ENCODE results near the gene PDGFRB.

DNA sequence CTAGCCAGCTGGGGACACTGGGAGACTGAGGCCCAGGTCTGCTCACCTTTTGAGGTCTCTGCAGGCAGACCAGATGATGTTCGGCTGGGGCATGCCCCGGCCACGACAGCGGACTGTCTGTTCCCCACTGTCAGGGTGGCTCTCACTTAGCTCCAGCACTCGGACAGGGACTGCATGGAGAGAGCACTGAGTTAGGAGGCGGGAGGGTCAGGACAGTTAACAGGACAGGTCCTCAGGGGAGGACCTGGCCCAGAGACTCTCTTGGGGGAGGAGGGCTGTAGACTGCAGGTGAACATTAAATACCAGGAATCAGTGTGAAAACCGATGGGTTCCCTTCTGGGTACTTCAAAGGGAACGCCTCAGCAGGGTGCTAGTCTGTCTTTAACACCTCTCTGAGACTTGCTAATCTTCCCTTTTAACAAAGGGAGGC lies 25.1 kb downstream of the PDGFRB start:
- TF ChIP-seq, protein P1, sequence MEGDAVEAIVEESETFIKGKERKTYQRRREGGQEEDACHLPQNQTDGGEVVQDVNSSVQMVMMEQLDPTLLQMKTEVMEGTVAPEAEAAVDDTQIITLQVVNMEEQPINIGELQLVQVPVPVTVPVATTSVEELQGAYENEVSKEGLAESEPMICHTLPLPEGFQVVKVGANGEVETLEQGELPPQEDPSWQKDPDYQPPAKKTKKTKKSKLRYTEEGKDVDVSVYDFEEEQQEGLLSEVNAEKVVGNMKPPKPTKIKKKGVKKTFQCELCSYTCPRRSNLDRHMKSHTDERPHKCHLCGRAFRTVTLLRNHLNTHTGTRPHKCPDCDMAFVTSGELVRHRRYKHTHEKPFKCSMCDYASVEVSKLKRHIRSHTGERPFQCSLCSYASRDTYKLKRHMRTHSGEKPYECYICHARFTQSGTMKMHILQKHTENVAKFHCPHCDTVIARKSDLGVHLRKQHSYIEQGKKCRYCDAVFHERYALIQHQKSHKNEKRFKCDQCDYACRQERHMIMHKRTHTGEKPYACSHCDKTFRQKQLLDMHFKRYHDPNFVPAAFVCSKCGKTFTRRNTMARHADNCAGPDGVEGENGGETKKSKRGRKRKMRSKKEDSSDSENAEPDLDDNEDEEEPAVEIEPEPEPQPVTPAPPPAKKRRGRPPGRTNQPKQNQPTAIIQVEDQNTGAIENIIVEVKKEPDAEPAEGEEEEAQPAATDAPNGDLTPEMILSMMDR (IDR thresholded peaks at IDR 0.05; ENCODE audit: control extremely low read depth in 1 of 3, insufficient read depth in 1 of 3, low read depth in 1 of 3, low read length in 3 of 3): no peak
- TF ChIP-seq CREB1 (IDR thresholded peaks at IDR 0.05) (no peak), TAF1 (IDR thresholded peaks at IDR 0.05; ENCODE audit: low read depth, low read length) (no peak), HDAC2 (IDR thresholded peaks at IDR 0.05; ENCODE audit: borderline replicate concordance in 1 of 2, low read depth in 2 of 2, low read length in 2 of 2) (no peak), CHD2 (IDR thresholded peaks at IDR 0.05; ENCODE audit: low read length) (no peak), CBX8 (IDR thresholded peaks at IDR 0.05; ENCODE audit: borderline replicate concordance, low read depth, low read length) (no peak), YY1 (IDR thresholded peaks at IDR 0.05; ENCODE audit: low read depth, low read length) (no peak), POLR2A (IDR thresholded peaks at IDR 0.05; ENCODE audit: control extremely low read depth in 1 of 2, low read depth in 2 of 2, low read length in 2 of 2) (no peak), JUN (IDR thresholded peaks at IDR 0.05; ENCODE audit: low read depth, low read length) (no peak)

All from H1 (cell line).